IMR-90 (cell line): ENCODE measurements around the gene LNP1. TPM values are rescaled to one million over a fixed set of nuclear protein-coding genes. Genes with fewer than 3 reads are reported as not detected.

Experiments
- ATAC-seq: fragments of 200-7000 bp; cut with Tn5 transposase; 2 replicates; pipeline ENCODE4 v1.9.1; 2020; ENCODE audit warnings: low read depth, mild to moderate bottlenecking, moderate library complexity
- BruUV-seq: library from RNA; stranded (reverse); fragments of 400-500 nt; replicated peaks from 2 replicates; lab custom pipeline; 2021; lab: Mats Ljungman, UMichigan
- CTCF ChIA-PET: fragments of 300-600 bp; formaldehyde crosslinking; extraction: SDS; loops from one replicate; lab custom pipeline; 2021; ENCODE audit warnings: antibody characterized with exemption; lab: Yijun Ruan, JAX
- POLR2A ChIA-PET: fragments of 300-600 bp; sonication (Branson Sonifier 250); formaldehyde crosslinking; loops from one replicate; lab custom pipeline; 2022; ENCODE audit warnings: antibody characterized with exemption; ENCODE audit not compliant: unreplicated experiment; lab: Charles Lee
- DNase-seq: peaks from one replicate; pipeline ENCODE4 v3.0.0; 2013
- H2AFZ ChIP-seq: replicated peaks from 2 replicates; pipeline ENCODE3; 2013; ENCODE audit warnings: low read length, mild to moderate bottlenecking; ENCODE audit not compliant: poor library complexity
- H2AK5ac ChIP-seq: 2 replicates; pipeline ENCODE4 v1.6.1; 2013; ENCODE audit warnings: low read depth, low read length, inconsistent platforms
- H2AK9ac ChIP-seq: replicated peaks from 2 replicates; pipeline ENCODE3; 2013; ENCODE audit warnings: mild to moderate bottlenecking, low read depth, low read length, moderate library complexity; ENCODE audit not compliant: poor library complexity
- H2BK120ac ChIP-seq: 2 replicates; pipeline ENCODE4 v1.6.1; 2013; ENCODE audit warnings: low read depth, low read length, inconsistent platforms
- H2BK15ac ChIP-seq: 3 replicates; pipeline ENCODE4 v1.6.1; 2013; ENCODE audit warnings: low read depth, low read length, inconsistent platforms
- H2BK20ac ChIP-seq: 2 replicates; pipeline ENCODE4 v1.6.1; 2013; ENCODE audit warnings: low read depth, mild to moderate bottlenecking, inconsistent platforms, low read length, moderate library complexity
- H2BK5ac ChIP-seq: 2 replicates; pipeline ENCODE4 v1.6.1; 2013; ENCODE audit warnings: mild to moderate bottlenecking, low read depth, low read length, inconsistent platforms; ENCODE audit not compliant: poor library complexity, severe bottlenecking
- H3K14ac ChIP-seq: replicated peaks from 2 replicates; pipeline ENCODE4 v1.6.1; 2013; ENCODE audit warnings: low read depth, low read length, inconsistent platforms
- H3K18ac ChIP-seq: 2 replicates; pipeline ENCODE4 v1.6.1; 2013; ENCODE audit warnings: low read depth, low read length, control low read depth
- H3K23ac ChIP-seq: 2 replicates; pipeline ENCODE4 v1.6.1; 2013; ENCODE audit warnings: low read depth, low read length, inconsistent platforms
- H3K27ac ChIP-seq: 2 replicates; pipeline ENCODE4 v1.5.1; 2013; ENCODE audit warnings: mild to moderate bottlenecking, control low read depth, low read length; ENCODE audit not compliant: insufficient read depth
- H3K27me3 ChIP-seq: 2 replicates; pipeline ENCODE4 v1.6.1; 2013; ENCODE audit warnings: low read length; ENCODE audit not compliant: control insufficient read depth, insufficient read depth
- H3K36me3 ChIP-seq: 2 replicates; pipeline ENCODE4 v1.6.1; 2013; ENCODE audit warnings: low read length, mixed read lengths; ENCODE audit not compliant: control insufficient read depth, insufficient read depth
- H3K4ac ChIP-seq: 2 replicates; pipeline ENCODE4 v1.6.1; 2013; ENCODE audit warnings: low read depth, low read length, inconsistent platforms
- H3K4me1 ChIP-seq: 2 replicates; pipeline ENCODE4 v1.6.1; 2013; ENCODE audit warnings: low read length, mixed read lengths; ENCODE audit not compliant: control insufficient read depth, insufficient read depth
- H3K4me2 ChIP-seq: 2 replicates; pipeline ENCODE4 v1.6.1; 2013; ENCODE audit warnings: low read depth, mild to moderate bottlenecking, control low read depth, low read length, moderate library complexity
- H3K4me3 ChIP-seq: 2 replicates; pipeline ENCODE4 v1.5.1; 2013; ENCODE audit warnings: low read depth, mild to moderate bottlenecking, control low read depth, low read length, moderate library complexity; ENCODE audit not compliant: insufficient read depth
- H3K56ac ChIP-seq: 2 replicates; pipeline ENCODE4 v1.6.1; 2013; ENCODE audit warnings: low read length, inconsistent platforms; ENCODE audit not compliant: insufficient read depth; ENCODE audit errors: extremely low read depth
- H3K79me1 ChIP-seq, 2 experiments: 2 replicates each; pipeline ENCODE4 v1.6.1; 2013; ENCODE audit warnings: low read length in 2 of 2, inconsistent platforms in 1 of 2, low read depth in 1 of 2
- H3K9ac ChIP-seq: 2 replicates; pipeline ENCODE4 v1.6.1; 2013; ENCODE audit warnings: low read depth, low read length, control low read depth
- H3K9me1 ChIP-seq: 2 replicates; pipeline ENCODE4 v1.6.1; 2013; ENCODE audit warnings: low read length, inconsistent platforms; ENCODE audit not compliant: insufficient read depth
- H3K9me3 ChIP-seq: 2 replicates; pipeline ENCODE4 v1.6.1; 2013; ENCODE audit warnings: low read length; ENCODE audit not compliant: control insufficient read depth, insufficient read depth
- H4K20me1 ChIP-seq: 2 replicates; pipeline ENCODE4 v1.6.1; 2013; ENCODE audit warnings: low read length, inconsistent platforms; ENCODE audit not compliant: insufficient read depth
- H4K5ac ChIP-seq: 2 replicates; pipeline ENCODE4 v1.6.1; 2013; ENCODE audit warnings: mild to moderate bottlenecking, low read depth, low read length, control low read depth
- H4K8ac ChIP-seq, 2 experiments: 2 replicates each; pipeline ENCODE4 v1.6.1; 2013; ENCODE audit warnings: low read depth in 2 of 2, low read length in 2 of 2, control low read depth in 1 of 2, inconsistent platforms in 1 of 2
- H4K91ac ChIP-seq: 2 replicates; pipeline ENCODE4 v1.6.1; 2013; ENCODE audit warnings: low read depth, low read length, inconsistent platforms; ENCODE audit not compliant: insufficient read depth
- BHLHE40 ChIP-seq: fragments of 150-350 bp; IDR thresholded peaks from 2 replicates; pipeline ENCODE4 v1.6.1; 2016; ENCODE audit warnings: mild to moderate bottlenecking, low read depth, low read length
- CHD1 ChIP-seq: IDR thresholded peaks from 2 replicates; pipeline ENCODE4 v1.6.1; 2012; ENCODE audit warnings: low read depth, low read length, improper control_type of control experiment
- CTCF ChIP-seq: conservative IDR thresholded peaks from 2 replicates; pipeline ENCODE4 v1.5.1; 2012; ENCODE audit warnings: mild to moderate bottlenecking, low read depth, low read length, improper control_type of control experiment
- FOS ChIP-seq: fragments of 150-350 bp; IDR thresholded peaks from 2 replicates; pipeline ENCODE4 v1.6.1; 2016; ENCODE audit warnings: low read depth, low read length
- MAFK ChIP-seq: IDR thresholded peaks from 2 replicates; pipeline ENCODE4 v1.6.1; 2012; ENCODE audit warnings: low read depth, low read length, improper control_type of control experiment
- MAZ ChIP-seq: IDR thresholded peaks from 2 replicates; pipeline ENCODE4 v1.6.1; 2012; ENCODE audit warnings: low read depth, mild to moderate bottlenecking, low read length, improper control_type of control experiment, moderate library complexity, borderline replicate concordance
- MXI1 ChIP-seq: IDR thresholded peaks from 2 replicates; pipeline ENCODE4 v1.6.1; 2012; ENCODE audit warnings: low read depth, mild to moderate bottlenecking, low read length, moderate library complexity, borderline replicate concordance
- NFE2L2 ChIP-seq: fragments of 150-350 bp; IDR thresholded peaks from 2 replicates; pipeline ENCODE4 v1.6.1; 2016; ENCODE audit warnings: low read depth, mild to moderate bottlenecking, low read length
- RCOR1 ChIP-seq: IDR thresholded peaks from 2 replicates; pipeline ENCODE4 v1.6.1; 2012; ENCODE audit warnings: mild to moderate bottlenecking, low read length, improper control_type of control experiment; ENCODE audit not compliant: insufficient replicate concordance
- RFX5 ChIP-seq: IDR thresholded peaks from 2 replicates; pipeline ENCODE4 v1.8.0; 2012; ENCODE audit warnings: low read depth, mild to moderate bottlenecking, low read length, moderate library complexity
- SMC3 ChIP-seq: fragments of 150-350 bp; IDR thresholded peaks from 2 replicates; pipeline ENCODE4 v1.6.1; 2016; ENCODE audit warnings: low read depth, mild to moderate bottlenecking, antibody characterized with exemption, low read length, moderate library complexity
- dilution Hi-C: fragments of 300-500 bp; cut with HindIII; formaldehyde crosslinking; loops from one replicate; pipeline ENCODE4 v1.14.3; 2018; ENCODE audit warnings: low sequenced_read_pairs; ENCODE audit not compliant: unreplicated experiment
- in situ Hi-C: fragments of 300-500 bp; cut with MboI; formaldehyde crosslinking; loops from 3 replicates; pipeline ENCODE4 v1.14.3; 2019; ENCODE audit warnings: low sequenced_read_pairs, inconsistent platforms, mixed read lengths
- intact Hi-C: fragments of 100-400 bp; cut with micrococcal nuclease; formaldehyde crosslinking; loops from 2 replicates; pipeline ENCODE4 v1.10.0; 2022
- polyA plus RNA-seq, 3 experiments: library from polyadenylated mRNA; depleted of rRNA; stranded (reverse); fragments of >200 nt; gene quantifications; 2 replicates each; pipeline ENCODE4 v1.2.3, GENCODE V29; 2012; ENCODE audit warnings: low replicate concordance in 1 of 3
- total RNA-seq: library from RNA; depleted of rRNA; stranded (reverse); fragments of >200 nt; gene quantifications from 2 replicates; pipeline ENCODE4 v1.2.3, GENCODE V29; 2012
- TF ChIP-seq, protein P1 (sequence below): fragments of 150-350 bp; IDR thresholded peaks from 2 replicates; pipeline ENCODE4 v1.6.1; 2016; ENCODE audit warnings: low read depth, mild to moderate bottlenecking, low read length, moderate library complexity, borderline replicate concordance
- TF ChIP-seq, protein P2 (sequence below): fragments of 150-350 bp; IDR thresholded peaks from 2 replicates; pipeline ENCODE4 v1.6.1; 2017; ENCODE audit warnings: mild to moderate bottlenecking, antibody characterized with exemption, low read length, low read depth

The LNP1 gene
- total and polyA plus RNA-seq, 2 of the 4 experiments (the other 2 are of a cell fraction): 2.2 to 2.4 TPM

GRCh38 chr3:100416176-100416575, 14.8 kb downstream of the LNP1 start:
- Histone ChIP-seq H2AK9ac (no peak overlapping the region), H2AFZ (no peak overlapping the region), H2AK5ac (no peak overlapping the region), H2BK5ac (no peak overlapping the region), H4K8ac (no peak overlapping the region), H3K9me1 (no peaks in the 10 kb centered on the region), H3K79me1 (no peaks in the 10 kb centered on the region; a peak in 1 of 4 replicates), H3K4ac (no peak overlapping the region), H4K20me1 (no peaks in the 10 kb centered on the region), H3K23ac (no peak overlapping the region), H3K9ac (no peak overlapping the region), H3K27ac (no peak overlapping the region), H2BK120ac (no peak overlapping the region), H3K4me1 (no peaks in the 10 kb centered on the region), H4K5ac (no peak overlapping the region), H3K36me3 (no peaks in the 10 kb centered on the region), H3K14ac (no peak overlapping the region), H3K9me3 (0 out of 2 replicates have a peak, but pooled peaks cover 2% of the 10 kb centered on the region), H3K18ac (no peak overlapping the region), H3K4me2 (no peak overlapping the region), H2BK20ac (no peak overlapping the region), H4K91ac (no peak overlapping the region), H3K4me3 (no peak overlapping the region), H3K56ac (no peak overlapping the region), H2BK15ac (no peak overlapping the region), H3K27me3 (no peaks in the 10 kb centered on the region)
- dilution Hi-C loops (no loop called here), in situ Hi-C loops (no loop called here), intact Hi-C loops (no loop called here)
- DNase-seq (no peak), ATAC-seq (no peak)
- CTCF ChIA-PET: no interaction called here
- POLR2A ChIA-PET: no interaction called here
- BruUV-seq: no TSS peak
- TF ChIP-seq BHLHE40 (no peak), NFE2L2 (no peak), CTCF (no peak), MAZ (no peak), CHD1 (no peak), MAFK (no peak), RCOR1 (no peak), MXI1 (no peak), SMC3 (no peak), RFX5 (no peak), FOS (no peak)
- TF ChIP-seq, protein P1, sequence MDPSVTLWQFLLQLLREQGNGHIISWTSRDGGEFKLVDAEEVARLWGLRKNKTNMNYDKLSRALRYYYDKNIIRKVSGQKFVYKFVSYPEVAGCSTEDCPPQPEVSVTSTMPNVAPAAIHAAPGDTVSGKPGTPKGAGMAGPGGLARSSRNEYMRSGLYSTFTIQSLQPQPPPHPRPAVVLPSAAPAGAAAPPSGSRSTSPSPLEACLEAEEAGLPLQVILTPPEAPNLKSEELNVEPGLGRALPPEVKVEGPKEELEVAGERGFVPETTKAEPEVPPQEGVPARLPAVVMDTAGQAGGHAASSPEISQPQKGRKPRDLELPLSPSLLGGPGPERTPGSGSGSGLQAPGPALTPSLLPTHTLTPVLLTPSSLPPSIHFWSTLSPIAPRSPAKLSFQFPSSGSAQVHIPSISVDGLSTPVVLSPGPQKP: no peak
- TF ChIP-seq, protein P2, sequence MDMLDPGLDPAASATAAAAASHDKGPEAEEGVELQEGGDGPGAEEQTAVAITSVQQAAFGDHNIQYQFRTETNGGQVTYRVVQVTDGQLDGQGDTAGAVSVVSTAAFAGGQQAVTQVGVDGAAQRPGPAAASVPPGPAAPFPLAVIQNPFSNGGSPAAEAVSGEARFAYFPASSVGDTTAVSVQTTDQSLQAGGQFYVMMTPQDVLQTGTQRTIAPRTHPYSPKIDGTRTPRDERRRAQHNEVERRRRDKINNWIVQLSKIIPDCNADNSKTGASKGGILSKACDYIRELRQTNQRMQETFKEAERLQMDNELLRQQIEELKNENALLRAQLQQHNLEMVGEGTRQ: no peak
